B cell (primary cell): Measurements from ENCODE around the gene WDR90. TPM values are rescaled to one million over a fixed set of nuclear protein-coding genes. Genes with fewer than 3 reads are reported as not detected.

ENCODE experiments used
- ATAC-seq: fragments of 200-7000 bp; cut with Tn5 transposase; one replicate; pipeline ENCODE4 v1.10.0; 2021; ENCODE audit warnings: low read depth, mild to moderate bottlenecking, moderate number of reproducible peaks, moderate library complexity
- CTCF ChIA-PET: fragments of 350-600 bp; sonication (Branson Sonifier 250); formaldehyde crosslinking; loops from one replicate; lab custom pipeline; 2021; ENCODE audit warnings: antibody characterized with exemption, inconsistent platforms; lab: Charles Lee
- POLR2A ChIA-PET: fragments of 350-600 bp; sonication (Branson Sonifier 250); formaldehyde crosslinking; loops from one replicate; lab custom pipeline; 2021; ENCODE audit warnings: antibody characterized with exemption; lab: Charles Lee
- DNase-seq: peaks from one replicate; pipeline ENCODE4 v3.0.0; 2013
- H2AFZ ChIP-seq: 2 replicates; pipeline ENCODE4 v1.6.1; 2012; ENCODE audit warnings: mild to moderate bottlenecking, low read depth, low read length; ENCODE audit not compliant: insufficient read depth, poor library complexity, severe bottlenecking
- H3K27ac ChIP-seq, 2 donors: 1 replicate in 1 of 2; 2 replicates in 1 of 2; pipeline ENCODE4 v1.5.1; 2012 to 2013; ENCODE audit warnings: low read length in 2 of 2, mild to moderate bottlenecking in 2 of 2, moderate library complexity in 1 of 2
- H3K27me3 ChIP-seq, 4 experiments: fragments of 200-600 bp in 1 of 4; sonication (generic) in 1 of 4; replicated peaks in 1 of 4; 1 replicate in 2 of 4; 2 replicates in 2 of 4; pipeline versions ENCODE4 v1.6.1 to v1.7.0; 2013 to 2016; ENCODE audit warnings: low read length in 3 of 4, mild to moderate bottlenecking in 2 of 4, mixed read lengths in 1 of 4, moderate library complexity in 1 of 4; ENCODE audit not compliant: insufficient read depth in 4 of 4, control insufficient read depth in 3 of 4; ENCODE audit errors: control extremely low read depth in 1 of 4
- H3K36me3 ChIP-seq, 2 experiments: replicated peaks in 1 of 2; 1 replicate in 1 of 2; 2 replicates in 1 of 2; pipeline versions ENCODE4 v1.6.1 to v1.7.1; 2013; ENCODE audit warnings: low read length in 1 of 2; ENCODE audit not compliant: insufficient read depth in 2 of 2, control insufficient read depth in 1 of 2; ENCODE audit errors: control extremely low read depth in 1 of 2, extremely low read depth in 1 of 2
- H3K4me1 ChIP-seq, 2 donors: fragments of 200-600 bp in 1 of 2; sonication (generic) in 1 of 2; 1 replicate in 1 of 2; 2 replicates in 1 of 2; pipeline versions ENCODE4 v1.5.1 to v1.6.1; 2013 to 2017; ENCODE audit warnings: low read length in 2 of 2; ENCODE audit not compliant: control insufficient read depth in 2 of 2, insufficient read depth in 2 of 2
- H3K4me2 ChIP-seq: replicated peaks from 2 replicates; pipeline ENCODE3; 2012; ENCODE audit warnings: mild to moderate bottlenecking, low read depth, low read length; ENCODE audit not compliant: poor library complexity, severe bottlenecking
- H3K4me3 ChIP-seq, 5 experiments: fragments of 200-600 bp in 1 of 5; sonication (generic) in 1 of 5; 1 replicate in 3 of 5; 2 replicates in 2 of 5; pipeline versions ENCODE4 v1.5.1 to v1.7.0; 2011 to 2016; ENCODE audit warnings: low read length in 4 of 5, mild to moderate bottlenecking in 4 of 5, low read depth in 2 of 5, control low read depth in 1 of 5, moderate library complexity in 1 of 5; ENCODE audit not compliant: insufficient read depth in 1 of 5; ENCODE audit errors: control extremely low read depth in 1 of 5, extremely low read depth in 1 of 5
- H3K79me2 ChIP-seq: fragments of 200-600 bp; sonication (generic); one replicate; pipeline ENCODE4 v1.6.0; 2016; ENCODE audit warnings: low read length; ENCODE audit not compliant: control insufficient read depth, insufficient read depth
- H3K9ac ChIP-seq: fragments of 200-600 bp; sonication (generic); 2 replicates; pipeline ENCODE4 v1.6.1; 2017; ENCODE audit warnings: mild to moderate bottlenecking, low read length, moderate library complexity
- H3K9me3 ChIP-seq, 3 donors: one replicate each; pipeline versions ENCODE4 v1.6.1 to v1.7.1; 2013; ENCODE audit warnings: low read length in 2 of 3; ENCODE audit not compliant: control insufficient read depth in 2 of 3, insufficient read depth in 1 of 3; ENCODE audit errors: control extremely low read depth in 1 of 3
- H4K20me1 ChIP-seq: 2 replicates; pipeline ENCODE4 v1.6.0; 2012; ENCODE audit warnings: mild to moderate bottlenecking, low read length; ENCODE audit not compliant: insufficient read depth, control insufficient read depth, poor library complexity, severe bottlenecking
- H3K27ac Mint-ChIP-seq: one replicate; pipeline ENCODE4 v1.8.0; 2021; ENCODE audit warnings: mixed read lengths
- H3K27me3 Mint-ChIP-seq: one replicate; pipeline ENCODE4 v1.8.0; 2021; ENCODE audit warnings: mixed read lengths
- H3K4me1 Mint-ChIP-seq: one replicate; pipeline ENCODE4 v1.8.0; 2021; ENCODE audit warnings: mixed read lengths
- H3K4me3 Mint-ChIP-seq: one replicate; pipeline ENCODE4 v1.8.0; 2021; ENCODE audit warnings: mixed read lengths
- H3K9me3 Mint-ChIP-seq: one replicate; pipeline ENCODE4 v1.8.0; 2022; ENCODE audit warnings: mixed read lengths; ENCODE audit not compliant: insufficient read depth
- CTCF ChIP-seq: fragments of 200-600 bp; IDR thresholded peaks from one replicate; pipeline ENCODE4 v1.8.0; 2022; ENCODE audit warnings: antibody characterized with exemption, mild to moderate bottlenecking
- EZH2 ChIP-seq: IDR thresholded peaks from 2 replicates; pipeline ENCODE4 v1.6.1; 2012; ENCODE audit warnings: borderline replicate concordance, low read depth, mild to moderate bottlenecking, moderate library complexity, low read length; ENCODE audit not compliant: insufficient read depth, poor library complexity, severe bottlenecking
- WGBS: methylation state at CpG from one replicate; pipeline ENCODE4 v1.1.5; 2013; ENCODE audit warnings: missing lambda C conversion rate; ENCODE audit not compliant: insufficient coverage; 5-methylcytosine and 5-hydroxymethylcytosine counted together
- intact Hi-C: fragments of 100-400 bp; cut with micrococcal nuclease; formaldehyde crosslinking; loops from one replicate; pipeline ENCODE4 v1.10.0; 2022
- polyA plus RNA-seq: library from polyadenylated mRNA; depleted of rRNA; stranded (reverse); fragments of >200 nt; gene quantifications from 2 replicates; pipeline ENCODE4 v1.2.3, GENCODE V29; 2012
- total RNA-seq, 2 donors: library from RNA; stranded (reverse); fragments of 120-200 nt in 1 of 2; gene quantifications; 1 replicate in 1 of 2; 2 replicates in 1 of 2; pipeline versions ENCODE4 v1.2.3 to v1.2.4, GENCODE V29; 2013 to 2022

Gene WDR90
- total and polyA plus RNA-seq, 2 donors (not counting 1 experiment from before 2014, with no cell fraction given) = 23.1 to 34.7 TPM

- Histone ChIP-seq H3K9me3 (no peaks in the 10 kb centered on the region), H3K4me1 (peaks cover 31 to 48% of the 10 kb centered on the region in 2 donors), H3K79me2 (peaks cover 43% of the 10 kb centered on the region), H3K36me3 (peaks cover 0 to 27% of the 10 kb centered on the region in 2 experiments), H3K27me3 (no peaks in the 10 kb centered on the region), H3K4me3 (peak within 1 kb of the TSS in 4 of 5 experiments; percentile 57 to 72 (median 63)), H4K20me1 (peaks cover 32% of the 10 kb centered on the region), H2AFZ (peak within 1 kb of the TSS; percentile 73), H3K9ac (peak within 1 kb of the TSS; percentile 73), H3K27ac (peak within 1 kb of the TSS; percentile 64 to 89), H3K4me2 (peak within 1 kb of the TSS; percentile 97)
- peak within 1 kb of the TSS; percentile 86 for H3K4me3 Mint-ChIP-seq
- DNase-seq = peak; percentile 98
- H3K27ac Mint-ChIP-seq = peak within 1 kb of the TSS; percentile 91
- intact Hi-C loops = loop anchor here (1.0 to 5.0 kb wide), 6 partner anchors 15 to 57 kb away; partner anchors contain the start of genes ANTKMT, CIAO3, MCRIP2 and RHOT2
- H3K9me3 Mint-ChIP-seq = no peaks in the 10 kb centered on the region
- peak; percentile 48 for ATAC-seq
- H3K27me3 Mint-ChIP-seq = no peaks in the 10 kb centered on the region
- whole genome bisulfite sequencing = 3% methylated on average over 91 of the region's 91 CpGs
- TF ChIP-seq EZH2 (no peak), CTCF (no peak)
- ChIA-PET POLR2A (interaction anchor here (0.6 to 1.4 kb wide), 4 partner anchors 17 to 608 kb away, joined by 3 to 4 read pairs (median 4); partner anchors contain the start of genes ANTKMT and RHOT2), CTCF (interaction anchor here (0.8 to 0.9 kb wide), 2 partner anchors 21 to 37 kb away, joined by 3 read pairs; partner anchors contain the start of gene ANTKMT)
- H3K4me1 Mint-ChIP-seq = peaks cover 32% of the 10 kb centered on the region
These were observed 35.1 kb downstream of the WDR90 start, which contains the start of gene JMJD8 for GRCh38 chr16:684071-684794. JMJD8 (minus strand) TSS chr16:684334; CDS start chr16:684319, 15 bp downstream.
